IPS-18c (cell line): ENCODE data around the gene TADA3.

Experiments
- H3K4me3 ChIP-seq: 2 replicates; pipeline ENCODE4 v1.7.0; 2013; ENCODE audit warnings: low read depth, mild to moderate bottlenecking, low read length, moderate library complexity; ENCODE audit not compliant: insufficient read depth
- H3K9me3 ChIP-seq: one replicate; pipeline ENCODE4 v1.6.1; 2013; ENCODE audit warnings: mild to moderate bottlenecking, low read length, moderate library complexity; ENCODE audit not compliant: control insufficient read depth, insufficient read depth

The TADA3 gene

GRCh38 chr3:9750556-9751411, 41.5 kb downstream of the TADA3 start:
- peak overlapping the region; percentile 85 for H3K4me3 ChIP-seq
- H3K9me3 ChIP-seq = no peaks in the 10 kb centered on the region

GRCh38 chr3:9749645-9750555, 42.4 kb downstream of the TADA3 start, which contains the start of gene OGG1:
TSS of gene OGG1 (plus strand) at chr3:9749952. CDS start at chr3:9750287, 335 bp downstream.
- Histone ChIP-seq H3K4me3 (peak within 1 kb of the TSS; percentile 85), H3K9me3 (no peaks in the 10 kb centered on the region)

- H3K9me3 ChIP-seq = no peaks in the 10 kb centered on the region
- H3K4me3 ChIP-seq = peak overlapping the region; percentile 85
Measured at GRCh38 chr3:9749296-9749644, 43.0 kb downstream of the TADA3 start.

DNA sequence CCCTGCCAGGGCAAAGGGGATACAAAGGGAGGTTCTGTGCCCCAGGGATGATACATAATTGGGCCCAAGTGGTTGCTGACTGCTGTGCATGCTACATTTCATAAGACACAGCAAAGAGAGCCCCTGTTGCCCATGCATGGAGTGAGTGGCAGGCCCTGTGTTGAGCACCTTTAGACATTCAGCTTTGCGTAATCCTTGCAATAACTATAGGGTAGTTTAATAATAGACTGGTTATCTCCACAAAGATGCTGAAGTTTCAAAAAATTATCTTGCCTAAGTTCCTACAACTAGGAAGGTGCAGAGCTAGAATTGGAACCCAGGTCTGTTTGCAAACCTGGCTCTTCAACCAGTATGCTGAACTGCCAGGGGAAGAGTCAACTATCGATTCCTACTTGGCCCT, 44.2 kb downstream of the TADA3 start:
- H3K4me3 ChIP-seq = no peak overlapping the region
- H3K9me3 ChIP-seq = no peaks in the 10 kb centered on the region

GRCh38 chr3:9747267-9747666, 45.0 kb downstream of the TADA3 start:
- Histone ChIP-seq H3K9me3 (no peaks in the 10 kb centered on the region), H3K4me3 (no peak overlapping the region)

- no peaks in the 10 kb centered on the region for H3K9me3 ChIP-seq
- no peak overlapping the region for H3K4me3 ChIP-seq
Measured at GRCh38 chr3:9746330-9746729, 45.9 kb downstream of the TADA3 start.

GRCh38 chr3:9745521-9745920, 46.8 kb downstream of the TADA3 start:
- Histone ChIP-seq H3K4me3 (no peak overlapping the region), H3K9me3 (no peaks in the 10 kb centered on the region)

DNA sequence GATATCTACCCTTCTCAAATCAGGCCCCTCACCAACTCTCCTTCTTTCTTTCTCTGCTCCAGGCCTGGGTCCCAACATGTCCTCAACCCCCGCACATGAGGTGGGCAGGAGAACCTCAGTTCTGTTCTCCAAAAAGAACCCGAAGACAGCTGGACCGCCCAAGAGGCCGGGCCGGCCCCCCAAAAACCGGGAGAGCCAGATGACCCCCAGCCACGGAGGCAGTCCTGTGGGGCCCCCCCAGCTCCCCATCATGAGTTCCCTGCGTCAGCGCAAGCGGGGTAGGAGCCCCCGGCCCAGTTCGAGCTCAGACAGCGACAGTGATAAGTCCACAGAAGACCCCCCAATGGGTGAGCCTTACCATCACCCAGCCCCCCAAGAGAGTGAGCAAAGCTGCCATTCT, 48.1 kb downstream of the TADA3 start:
- no peaks in the 10 kb centered on the region for H3K9me3 ChIP-seq

DNA sequence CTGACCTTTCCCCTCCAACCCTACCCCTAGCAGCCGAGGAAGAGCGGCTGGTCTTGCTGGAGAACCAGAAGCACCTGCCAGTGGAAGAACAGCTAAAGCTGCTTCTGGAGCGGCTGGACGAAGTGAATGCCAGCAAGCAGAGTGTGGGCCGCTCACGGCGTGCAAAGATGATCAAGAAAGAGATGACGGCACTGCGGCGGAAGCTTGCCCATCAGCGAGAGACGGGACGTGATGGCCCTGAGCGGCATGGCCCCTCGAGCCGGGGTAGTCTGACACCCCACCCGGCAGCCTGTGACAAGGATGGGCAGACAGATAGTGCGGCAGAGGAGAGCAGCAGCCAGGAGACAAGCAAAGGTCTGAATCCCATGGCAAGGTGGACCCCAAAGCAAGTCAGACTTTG, 48.7 kb downstream of the TADA3 start:
- no peak overlapping the region for H3K4me3 ChIP-seq
- no peaks in the 10 kb centered on the region for H3K9me3 ChIP-seq

More for the DNA sequence above, 48.1 kb downstream of the TADA3 start:
- H3K4me3 ChIP-seq = no peak overlapping the region

DNA sequence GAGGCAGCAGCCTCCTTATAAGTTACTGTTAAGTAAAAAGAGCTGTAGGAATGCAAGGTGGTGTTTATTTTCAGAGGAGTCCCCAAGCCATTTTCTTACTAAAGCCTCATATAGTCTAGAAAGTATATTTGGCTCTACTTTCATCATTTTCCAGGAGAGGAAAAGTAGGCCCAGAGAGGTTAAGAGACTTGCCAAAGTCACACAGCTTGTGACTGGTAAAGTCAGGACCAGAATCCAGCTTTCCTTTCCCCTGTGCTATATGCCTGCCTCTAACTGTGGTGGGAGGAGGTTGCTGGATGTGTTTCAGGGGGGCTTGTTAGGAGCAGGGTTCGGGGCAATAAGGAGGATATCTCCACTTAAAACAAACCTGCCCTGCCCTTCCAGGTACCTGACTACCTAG, 49.7 kb downstream of the TADA3 start:
- Histone ChIP-seq H3K9me3 (no peaks in the 10 kb centered on the region), H3K4me3 (no peak overlapping the region)

DNA sequence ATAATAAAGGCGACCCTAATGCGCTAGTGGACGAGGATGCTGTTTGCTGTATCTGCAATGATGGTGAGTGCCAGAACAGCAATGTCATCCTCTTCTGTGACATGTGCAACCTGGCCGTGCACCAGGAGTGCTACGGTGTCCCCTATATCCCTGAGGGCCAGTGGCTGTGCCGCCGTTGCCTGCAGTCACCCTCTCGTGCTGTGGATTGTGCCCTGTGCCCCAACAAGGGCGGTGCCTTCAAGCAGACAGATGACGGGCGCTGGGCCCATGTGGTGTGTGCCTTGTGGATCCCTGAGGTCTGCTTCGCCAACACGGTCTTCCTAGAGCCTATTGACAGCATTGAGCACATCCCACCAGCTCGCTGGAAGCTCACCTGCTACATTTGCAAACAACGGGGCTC, 53.1 kb downstream of the TADA3 start:
- no peak overlapping the region for H3K4me3 ChIP-seq

DNA sequence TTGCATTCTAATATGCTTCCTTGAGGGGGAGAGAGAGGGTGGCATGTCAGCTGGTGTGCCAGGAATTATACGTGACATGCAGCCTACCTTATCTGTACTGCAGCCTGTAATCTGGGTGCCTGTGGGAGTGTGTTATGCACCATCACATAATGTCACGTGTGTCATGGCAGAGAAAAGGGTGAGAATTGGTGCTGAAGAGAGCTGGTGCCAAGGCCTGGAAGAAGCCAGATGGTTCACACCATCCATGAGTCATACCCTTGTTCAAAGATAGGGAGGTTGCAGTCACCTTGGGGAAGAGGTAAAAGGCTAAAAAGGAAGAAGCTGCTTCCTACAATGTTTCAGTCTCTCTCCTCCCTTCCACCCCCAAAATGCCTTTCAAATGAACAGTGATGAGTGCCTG, 55.4 kb downstream of the TADA3 start:
- Histone ChIP-seq H3K9me3 (no peaks in the 10 kb centered on the region), H3K4me3 (no peak overlapping the region)

More for the DNA sequence above, 53.1 kb downstream of the TADA3 start:
- no peaks in the 10 kb centered on the region for H3K9me3 ChIP-seq

- Histone ChIP-seq H3K9me3 (no peaks in the 10 kb centered on the region), H3K4me3 (peak overlapping the region; percentile 88)
Measured at GRCh38 chr3:9732740-9733115, 59.5 kb downstream of the TADA3 start.

GRCh38 chr3:9732080-9732739, 60.1 kb downstream of the TADA3 start:
- H3K4me3 ChIP-seq = peak overlapping the region; percentile 88
- H3K9me3 ChIP-seq = no peaks in the 10 kb centered on the region

DNA sequence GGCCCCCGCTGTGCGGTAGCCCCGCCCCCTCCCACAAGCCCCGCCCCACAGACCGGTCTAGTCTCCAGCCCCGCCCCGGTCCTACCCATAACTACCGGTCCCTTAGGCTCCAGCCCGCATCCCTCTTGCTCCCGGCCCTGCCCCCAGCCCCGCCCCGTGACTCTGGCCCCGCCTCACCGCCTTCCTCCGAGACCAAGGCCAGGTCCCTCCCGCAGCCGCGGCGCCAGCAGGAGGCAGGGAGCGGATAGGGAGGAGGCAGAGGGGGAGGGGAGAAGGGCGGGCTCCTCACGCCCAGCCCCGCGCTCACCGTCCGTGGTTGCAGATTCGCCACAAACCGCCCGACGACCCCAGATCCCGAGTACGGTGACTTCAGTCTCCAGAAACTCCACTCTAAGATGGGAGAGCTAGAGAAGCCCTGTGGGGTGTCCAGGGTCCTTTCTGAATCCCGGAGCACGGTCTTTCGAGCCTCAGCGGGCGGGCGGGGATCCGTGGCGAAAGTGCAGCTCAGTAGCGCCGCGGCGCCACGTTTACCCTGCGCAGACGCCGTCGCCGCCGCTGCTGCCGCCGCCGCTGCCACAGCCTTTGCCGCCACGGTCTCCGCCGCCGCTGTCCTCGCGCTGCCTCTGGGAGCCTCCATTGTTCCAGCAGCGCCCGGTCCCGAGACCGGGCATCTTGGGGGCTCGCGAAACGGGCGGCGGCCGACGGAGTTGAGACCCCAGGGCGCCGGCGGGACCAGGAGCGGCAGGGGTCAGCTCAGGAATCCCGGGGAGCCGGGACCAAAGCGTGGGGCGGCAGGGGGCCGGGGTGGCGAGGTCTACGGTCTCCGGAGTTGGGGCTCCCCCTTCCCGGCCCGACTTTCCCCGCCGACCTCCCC, 60.8 kb downstream of the TADA3 start, which contains the start of gene BRPF1:
Gene BRPF1, plus strand, starts transcription at position 530 of the 874 bp plus-strand sequence. CDS start 2,406 bp downstream, outside the sequence.
- Histone ChIP-seq H3K9me3 (no peaks in the 10 kb centered on the region), H3K4me3 (peak within 1 kb of the TSS; percentile 88)

DNA sequence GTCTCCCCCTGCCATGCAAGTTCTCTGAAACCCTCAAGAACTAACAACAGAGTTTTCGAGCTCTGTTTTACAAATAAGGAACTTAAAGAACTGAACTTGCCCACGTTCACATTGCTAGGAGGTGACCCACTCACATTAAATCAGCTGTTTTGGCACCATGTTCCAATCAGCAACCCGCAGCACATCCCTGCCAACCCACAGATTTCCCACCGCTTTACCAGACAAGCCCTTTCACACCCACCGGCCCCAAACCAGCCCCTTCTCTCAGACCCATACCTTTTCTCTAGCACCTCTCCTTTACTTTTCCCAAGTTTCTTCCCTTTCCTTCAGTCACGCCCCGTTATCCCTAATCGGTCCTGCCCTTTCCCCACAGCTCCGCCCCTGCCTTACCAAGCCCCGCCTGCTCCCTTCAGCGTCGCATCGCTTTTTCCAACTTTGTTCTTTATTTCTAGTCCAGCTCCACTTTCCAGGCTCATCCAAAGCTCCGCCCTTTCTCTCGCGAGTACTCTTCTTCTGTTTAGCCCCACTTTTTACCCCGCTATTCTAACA, 61.5 kb downstream of the TADA3 start:
- Histone ChIP-seq H3K9me3 (no peaks in the 10 kb centered on the region), H3K4me3 (peak overlapping the region; percentile 69)
